ENCODE measurements around the gene KDELR3.

- TF ChIP-seq CTCF (IDR thresholded peaks at IDR 0.05) = no peak
- no peak for TF ChIP-seq POLR2AphosphoS5 (IDR thresholded peaks at IDR 0.05)
These were observed 21.8 kb downstream of the KDELR3 start for GRCh38 chr22:38489561-38490145.

Data from breast epithelium (tissue), 3 donors.